Neural progenitor cell (in vitro differentiated cells): ENCODE data around the gene KRTAP10-2. TPM values are rescaled to one million over a fixed set of nuclear protein-coding genes. Genes with fewer than 3 reads are reported as not detected.
"Not testable (repeated sequence)": the region's sequence is repeated elsewhere in the genome, so short reads cannot be mapped to it uniquely, and the experiment has no call there.

Experiments
- DNase-seq: peaks from one replicate; pipeline ENCODE4 v3.0.0-alpha.2; 2016; ENCODE audit warnings: low spot score
- H2AFZ ChIP-seq: fragments of 200-600 bp; sonication (generic); replicated peaks from 2 replicates; pipeline ENCODE4 v1.6.1; 2016; ENCODE audit warnings: antibody characterized with exemption
- H3F3A ChIP-seq: fragments of 200-600 bp; sonication (generic); 2 replicates; pipeline ENCODE4 v1.6.1; 2016; ENCODE audit warnings: antibody characterized with exemption, low read depth
- H3K27ac ChIP-seq: fragments of 200-600 bp; sonication (generic); 2 replicates; pipeline ENCODE4 v1.5.1; 2016; ENCODE audit warnings: mild to moderate bottlenecking
- H3K27me3 ChIP-seq: fragments of 200-600 bp; sonication (generic); 2 replicates; pipeline ENCODE4 v1.6.1; 2016; ENCODE audit warnings: mild to moderate bottlenecking, moderate library complexity
- H3K36me3 ChIP-seq: fragments of 200-600 bp; sonication (generic); 2 replicates; pipeline ENCODE4 v1.5.1; 2016
- H3K4me1 ChIP-seq: fragments of 200-600 bp; sonication (generic); 2 replicates; pipeline ENCODE4 v1.6.1; 2016; ENCODE audit warnings: mixed run types
- H3K4me2 ChIP-seq: fragments of 200-600 bp; sonication (generic); 2 replicates; pipeline ENCODE4 v1.6.1; 2016
- H3K4me3 ChIP-seq: fragments of 200-600 bp; sonication (generic); 2 replicates; pipeline ENCODE4 v1.5.1; 2016
- H3K79me2 ChIP-seq: fragments of 200-600 bp; sonication (generic); 2 replicates; pipeline ENCODE4 v1.6.1; 2016; ENCODE audit warnings: low read depth
- H3K9ac ChIP-seq: fragments of 200-600 bp; sonication (generic); 2 replicates; pipeline ENCODE4 v1.6.1; 2016
- H3K9me3 ChIP-seq: fragments of 200-600 bp; sonication (generic); 2 replicates; pipeline ENCODE4 v1.5.1; 2016; ENCODE audit warnings: low read depth
- H4K20me1 ChIP-seq: fragments of 200-600 bp; sonication (generic); 2 replicates; pipeline ENCODE4 v1.6.1; 2016; ENCODE audit warnings: low read depth
- H3K27ac Mint-ChIP-seq: 3 replicates; pipeline ENCODE4 v1.8.0; 2021; ENCODE audit warnings: mixed read lengths
- H3K27me3 Mint-ChIP-seq: 2 replicates; pipeline ENCODE4 v1.8.0; 2022; ENCODE audit warnings: low read depth, mild to moderate bottlenecking, inconsistent platforms, moderate library complexity, mixed read lengths; ENCODE audit not compliant: insufficient read depth
- H3K36me3 Mint-ChIP-seq: 3 replicates; pipeline ENCODE4 v1.8.0; 2021; ENCODE audit warnings: mixed read lengths
- H3K4me1 Mint-ChIP-seq: 3 replicates; pipeline ENCODE4 v1.8.0; 2021; ENCODE audit warnings: mixed read lengths
- H3K4me3 Mint-ChIP-seq: 3 replicates; pipeline ENCODE4 v1.8.0; 2021; ENCODE audit warnings: mild to moderate bottlenecking, moderate library complexity, mixed read lengths
- H3K9me3 Mint-ChIP-seq: 3 replicates; pipeline ENCODE4 v1.8.0; 2020; ENCODE audit warnings: mixed read lengths
- EZH2 ChIP-seq: fragments of 200-600 bp; sonication (generic); IDR thresholded peaks from 2 replicates; pipeline ENCODE4 v1.6.1; 2017; ENCODE audit warnings: antibody characterized with exemption, mild to moderate bottlenecking, moderate library complexity
- EZH2phosphoT487 ChIP-seq: fragments of 200-600 bp; sonication (generic); IDR thresholded peaks from 2 replicates; pipeline ENCODE4 v1.6.1; 2017; ENCODE audit warnings: antibody characterized with exemption
- total RNA-seq: library from RNA; depleted of rRNA; stranded (reverse); fragments of >200 nt; gene quantifications from 2 replicates; pipeline ENCODE4 v1.2.3, GENCODE V29; 2015; ENCODE audit warnings: low replicate concordance
- TF ChIP-seq, protein P1 (sequence below): fragments of 200-600 bp; sonication (generic); IDR thresholded peaks from 2 replicates; pipeline ENCODE4 v1.5.1; 2017; ENCODE audit warnings: antibody characterized with exemption, mild to moderate bottlenecking

KRTAP10-2 gene
- total RNA-seq, 1 donor from 2014 or later, result not detected

DNA sequence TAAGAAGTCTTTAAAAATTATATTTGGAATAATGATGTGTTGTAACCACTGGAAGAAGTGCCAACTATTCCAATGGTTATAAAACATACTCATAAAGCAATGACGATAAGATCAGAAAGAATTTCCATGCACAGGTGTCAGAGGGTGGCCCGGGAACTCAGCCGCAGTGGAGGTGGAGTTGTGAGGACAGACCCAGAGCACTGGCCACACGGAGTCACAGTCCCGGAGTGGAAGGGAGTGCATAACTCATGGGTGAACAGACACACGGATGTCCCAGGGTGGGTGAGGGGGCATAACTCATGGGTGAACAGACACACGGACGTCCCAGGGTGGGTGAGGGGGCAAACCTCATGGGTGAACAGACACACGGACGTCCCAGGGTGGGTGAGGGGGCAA lies 24.7 kb upstream of the KRTAP10-2 start:
- Histone ChIP-seq H3K4me1 (no peaks in the 10 kb centered on the region), H3K9ac (no peak overlapping the region), H3K36me3 (no peaks in the 10 kb centered on the region), H3K79me2 (no peaks in the 10 kb centered on the region), H3K27me3 (no peaks in the 10 kb centered on the region), H4K20me1 (no peaks in the 10 kb centered on the region), H3K27ac (no peak overlapping the region), H3K4me2 (no peak overlapping the region), H3K4me3 (no peak overlapping the region), H3K9me3 (peaks cover 3% of the 10 kb centered on the region), H3F3A (no peaks in the 10 kb centered on the region), H2AFZ (no peak overlapping the region)
- no peaks in the 10 kb centered on the region for H3K36me3 Mint-ChIP-seq
- TF ChIP-seq EZH2 (no peak), EZH2phosphoT487 (no peak)
- TF ChIP-seq, protein P1, sequence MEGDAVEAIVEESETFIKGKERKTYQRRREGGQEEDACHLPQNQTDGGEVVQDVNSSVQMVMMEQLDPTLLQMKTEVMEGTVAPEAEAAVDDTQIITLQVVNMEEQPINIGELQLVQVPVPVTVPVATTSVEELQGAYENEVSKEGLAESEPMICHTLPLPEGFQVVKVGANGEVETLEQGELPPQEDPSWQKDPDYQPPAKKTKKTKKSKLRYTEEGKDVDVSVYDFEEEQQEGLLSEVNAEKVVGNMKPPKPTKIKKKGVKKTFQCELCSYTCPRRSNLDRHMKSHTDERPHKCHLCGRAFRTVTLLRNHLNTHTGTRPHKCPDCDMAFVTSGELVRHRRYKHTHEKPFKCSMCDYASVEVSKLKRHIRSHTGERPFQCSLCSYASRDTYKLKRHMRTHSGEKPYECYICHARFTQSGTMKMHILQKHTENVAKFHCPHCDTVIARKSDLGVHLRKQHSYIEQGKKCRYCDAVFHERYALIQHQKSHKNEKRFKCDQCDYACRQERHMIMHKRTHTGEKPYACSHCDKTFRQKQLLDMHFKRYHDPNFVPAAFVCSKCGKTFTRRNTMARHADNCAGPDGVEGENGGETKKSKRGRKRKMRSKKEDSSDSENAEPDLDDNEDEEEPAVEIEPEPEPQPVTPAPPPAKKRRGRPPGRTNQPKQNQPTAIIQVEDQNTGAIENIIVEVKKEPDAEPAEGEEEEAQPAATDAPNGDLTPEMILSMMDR, result no peak
- H3K9me3 Mint-ChIP-seq, result peaks cover 42% of the 10 kb centered on the region
- no peak for DNase-seq
- peaks cover 2% of the 10 kb centered on the region for H3K4me1 Mint-ChIP-seq
- no peak overlapping the region for H3K4me3 Mint-ChIP-seq
- H3K27ac Mint-ChIP-seq, result no peak overlapping the region
- H3K27me3 Mint-ChIP-seq, result peaks cover 8% of the 10 kb centered on the region

DNA sequence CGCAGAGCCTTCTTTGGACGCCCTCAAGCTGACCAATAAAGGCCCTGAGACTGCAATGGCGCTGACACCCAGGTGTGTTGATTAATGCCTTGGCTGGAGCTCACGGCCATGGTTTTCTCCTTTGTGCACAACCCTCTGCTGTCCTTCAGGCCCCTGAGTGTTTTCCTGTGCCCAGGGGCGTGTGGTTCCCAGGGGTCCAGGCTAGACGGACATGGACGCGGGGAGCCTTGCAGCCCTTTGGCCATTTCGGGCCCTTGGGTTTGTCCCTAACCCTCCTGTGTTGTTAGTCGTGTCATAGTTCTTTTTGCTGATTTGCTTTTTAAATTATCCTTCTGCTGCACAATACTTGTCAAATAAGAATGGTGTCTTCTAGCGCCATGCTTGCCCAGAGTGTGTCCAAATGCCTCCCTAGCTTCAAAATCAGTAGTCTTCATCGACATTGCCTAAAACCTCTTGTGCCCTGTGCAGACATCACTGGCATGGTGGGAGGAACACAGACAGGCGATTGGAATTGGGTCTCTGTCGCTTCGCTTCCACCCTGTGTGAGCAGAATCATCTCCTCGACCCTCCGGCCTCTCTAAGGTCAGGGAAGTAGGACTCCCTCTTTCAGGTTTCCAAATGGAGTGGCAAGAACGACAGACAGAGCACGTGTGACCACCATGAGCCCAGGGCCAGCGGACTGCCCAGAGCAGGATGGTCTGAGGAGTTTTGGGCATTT lies 24.2 kb upstream of the KRTAP10-2 start:
- Mint-ChIP-seq H3K27me3 (peaks cover 8% of the 10 kb centered on the region), H3K27ac (peak overlapping the region; percentile 1), H3K4me3 (peak overlapping the region; percentile 55), H3K36me3 (no peaks in the 10 kb centered on the region), H3K9me3 (peaks cover 43% of the 10 kb centered on the region), H3K4me1 (peaks cover 2% of the 10 kb centered on the region)
- no peaks in the 10 kb centered on the region for H3K27me3 ChIP-seq
- no peak overlapping the region for H3K9ac ChIP-seq
- no peaks in the 10 kb centered on the region for H3K79me2 ChIP-seq
- H2AFZ ChIP-seq, result no peak overlapping the region
- DNase-seq, result no peak
- H3K4me3 ChIP-seq, result no peak overlapping the region
- H3F3A ChIP-seq, result no peaks in the 10 kb centered on the region
- no peaks in the 10 kb centered on the region for H3K4me1 ChIP-seq
- H3K27ac ChIP-seq, result no peak overlapping the region
- TF ChIP-seq, protein P1, result no peak
- TF ChIP-seq EZH2phosphoT487 (no peak), EZH2 (no peak)
- no peaks in the 10 kb centered on the region for H3K36me3 ChIP-seq
- H3K4me2 ChIP-seq, result no peak overlapping the region
- peaks cover 3% of the 10 kb centered on the region for H3K9me3 ChIP-seq
- H4K20me1 ChIP-seq, result no peaks in the 10 kb centered on the region

DNA sequence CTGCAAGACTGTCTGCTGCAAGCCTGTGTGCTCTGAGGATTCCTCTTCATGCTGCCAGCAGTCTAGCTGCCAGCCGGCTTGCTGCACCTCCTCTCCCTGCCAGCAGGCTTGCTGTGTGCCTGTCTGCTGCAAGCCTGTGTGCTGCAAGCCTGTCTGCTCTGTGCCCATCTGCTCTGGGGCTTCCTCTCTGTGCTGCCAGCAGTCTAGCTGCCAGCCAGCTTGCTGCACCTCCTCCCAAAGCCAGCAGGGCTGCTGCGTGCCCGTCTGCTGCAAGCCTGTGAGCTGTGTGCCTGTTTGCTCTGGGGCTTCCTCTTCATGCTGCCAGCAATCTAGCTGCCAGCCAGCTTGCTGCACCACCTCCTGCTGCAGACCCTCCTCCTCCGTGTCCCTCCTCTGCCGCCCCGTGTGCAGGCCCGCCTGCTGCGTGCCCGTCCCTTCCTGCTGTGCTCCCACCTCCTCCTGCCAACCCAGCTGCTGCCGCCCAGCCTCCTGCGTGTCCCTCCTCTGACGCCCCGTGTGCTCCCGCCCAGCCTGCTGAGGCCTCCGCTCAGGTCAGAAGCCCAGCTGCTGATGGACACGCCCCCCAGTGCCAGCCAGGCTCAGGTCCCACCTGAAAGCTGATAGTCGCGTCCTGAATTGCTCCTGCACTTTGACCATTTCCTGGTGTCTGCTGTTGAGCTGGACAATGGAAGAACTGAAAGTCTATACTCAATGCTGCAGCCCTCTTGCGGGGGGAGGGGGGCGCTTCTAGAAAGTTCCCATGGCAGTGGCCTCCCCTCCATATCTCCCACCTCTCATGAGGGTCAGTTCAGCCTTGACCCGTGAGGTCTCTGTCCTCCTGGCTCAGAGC lies 23.4 kb upstream of the KRTAP10-2 start:
- Histone ChIP-seq H3K27ac (no peak overlapping the region), H3K4me3 (no peak overlapping the region), H4K20me1 (no peaks in the 10 kb centered on the region), H3F3A (no peaks in the 10 kb centered on the region), H3K79me2 (no peaks in the 10 kb centered on the region), H3K9me3 (peaks cover 3% of the 10 kb centered on the region), H3K36me3 (no peaks in the 10 kb centered on the region), H3K4me2 (no peak overlapping the region), H3K4me1 (no peaks in the 10 kb centered on the region), H3K27me3 (no peaks in the 10 kb centered on the region), H3K9ac (no peak overlapping the region), H2AFZ (no peak overlapping the region)
- Mint-ChIP-seq H3K4me3 (no peak overlapping the region), H3K27me3 (peaks cover 8% of the 10 kb centered on the region), H3K27ac (no peak overlapping the region), H3K36me3 (no peaks in the 10 kb centered on the region), H3K9me3 (peaks cover 40% of the 10 kb centered on the region), H3K4me1 (peaks cover 2% of the 10 kb centered on the region)
- DNase-seq, result no peak
- TF ChIP-seq EZH2phosphoT487, result no peak
- TF ChIP-seq, protein P1, result peak; percentile 4

DNA sequence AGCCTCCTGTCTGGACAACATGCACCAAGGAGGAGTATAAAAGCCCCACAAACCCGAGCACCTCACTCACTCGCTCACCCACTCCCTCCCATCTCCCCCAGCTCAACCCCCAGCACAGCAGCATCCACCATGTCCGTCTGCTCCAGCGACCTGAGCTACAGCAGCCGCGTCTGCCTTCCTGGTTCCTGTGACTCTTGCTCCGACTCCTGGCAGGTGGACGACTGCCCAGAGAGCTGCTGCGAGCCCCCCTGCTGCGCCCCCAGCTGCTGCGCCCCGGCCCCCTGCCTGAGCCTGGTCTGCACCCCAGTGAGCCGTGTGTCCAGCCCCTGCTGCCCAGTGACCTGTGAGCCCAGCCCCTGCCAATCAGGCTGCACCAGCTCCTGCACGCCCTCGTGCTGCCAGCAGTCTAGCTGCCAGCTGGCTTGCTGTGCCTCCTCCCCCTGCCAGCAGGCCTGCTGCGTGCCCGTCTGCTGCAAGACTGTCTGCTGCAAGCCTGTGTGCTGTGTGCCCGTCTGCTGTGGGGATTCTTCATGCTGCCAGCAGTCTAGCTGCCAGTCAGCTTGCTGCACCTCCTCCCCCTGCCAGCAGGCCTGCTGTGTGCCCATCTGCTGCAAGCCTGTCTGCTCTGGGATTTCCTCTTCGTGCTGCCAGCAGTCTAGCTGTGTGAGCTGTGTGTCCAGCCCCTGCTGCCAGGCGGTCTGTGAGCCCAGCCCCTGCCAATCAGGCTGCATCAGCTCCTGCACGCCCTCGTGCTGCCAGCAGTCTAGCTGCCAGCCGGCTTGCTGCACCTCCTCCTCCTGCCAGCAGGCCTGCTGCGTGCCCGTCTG lies 22.5 kb upstream of the KRTAP10-2 start, which contains the start of gene KRTAP10-4:
Gene KRTAP10-4 (plus strand): TSS at position 100 of the 827 bp plus-strand sequence. CDS start 30 bp downstream, at position 130.
- not testable (repeated sequence) for H3K4me2 ChIP-seq, H3K79me2 ChIP-seq, H3F3A ChIP-seq, H3K27me3 ChIP-seq, H3K36me3 Mint-ChIP-seq, H3K4me1 ChIP-seq, H3K27me3 Mint-ChIP-seq, H3K36me3 ChIP-seq, H3K4me1 Mint-ChIP-seq, DNase-seq, H3K9me3 ChIP-seq, H3K4me3 ChIP-seq, H2AFZ ChIP-seq, H3K4me3 Mint-ChIP-seq, H3K9ac ChIP-seq, H4K20me1 ChIP-seq, H3K27ac ChIP-seq
- peak within 1 kb of the TSS; percentile 35 for H3K27ac Mint-ChIP-seq
- H3K9me3 Mint-ChIP-seq, result peaks cover 37% of the 10 kb centered on the region
